H1 (cell line): ENCODE measurements around the gene CHRNA3. TPM values are rescaled to one million over a fixed set of nuclear protein-coding genes. Genes with fewer than 3 reads are reported as not detected.

Experiments used
- CTCF ChIA-PET: fragments of 300-600 bp; sonication (Branson Sonifier 250); formaldehyde crosslinking; loops from one replicate; lab custom pipeline; 2021; ENCODE audit not compliant: partially characterized antibody; lab: Charles Lee
- POLR2A ChIA-PET: fragments of 300-600 bp; sonication (Branson Sonifier 250); formaldehyde crosslinking; loops from one replicate; lab custom pipeline; 2021; ENCODE audit warnings: inconsistent platforms; ENCODE audit not compliant: partially characterized antibody; lab: Charles Lee
- DNase-seq, 2 experiments: peaks; one replicate each; pipeline versions ENCODE4 v3.0.0 to v3.0.0-alpha.2; 2010 to 2022; ENCODE audit warnings: low spot score in 2 of 2, low read depth in 1 of 2, mixed read lengths in 1 of 2
- FAIRE-seq: peaks from 2 replicates; lab custom pipeline; 2011; peaks lifted over from hg19 to GRCh38; lab: Jason Lieb, UNC
- H2AFZ ChIP-seq: 2 replicates; pipeline ENCODE4 v1.8.1; 2012; ENCODE audit warnings: low read length, inconsistent platforms
- H2AK5ac ChIP-seq: 2 replicates; pipeline ENCODE4 v1.6.1; 2013; ENCODE audit warnings: low read depth, low read length
- H2BK120ac ChIP-seq: replicated peaks from 2 replicates; pipeline ENCODE3; 2013; ENCODE audit warnings: low read depth, low read length, inconsistent platforms
- H2BK12ac ChIP-seq: 2 replicates; pipeline ENCODE4 v1.6.1; 2013; ENCODE audit warnings: low read depth, low read length
- H2BK15ac ChIP-seq: 2 replicates; pipeline ENCODE4 v1.6.1; 2013; ENCODE audit warnings: low read length
- H2BK20ac ChIP-seq: 2 replicates; pipeline ENCODE4 v1.6.1; 2013; ENCODE audit warnings: low read length
- H2BK5ac ChIP-seq: 2 replicates; pipeline ENCODE4 v1.6.1; 2013; ENCODE audit warnings: low read depth, low read length
- H3K14ac ChIP-seq: 2 replicates; pipeline ENCODE4 v1.6.1; 2013; ENCODE audit warnings: inconsistent platforms; ENCODE audit not compliant: insufficient read length
- H3K18ac ChIP-seq: 2 replicates; pipeline ENCODE4 v1.6.1; 2013; ENCODE audit warnings: low read length; ENCODE audit errors: extremely low read depth
- H3K23ac ChIP-seq: 2 replicates; pipeline ENCODE4 v1.6.1; 2013; ENCODE audit warnings: inconsistent platforms; ENCODE audit not compliant: insufficient read length
- H3K23me2 ChIP-seq: 2 replicates; pipeline ENCODE4 v1.6.1; 2013; ENCODE audit warnings: low read depth, low read length
- H3K27ac ChIP-seq: 2 replicates; pipeline ENCODE4 v1.6.1; 2011; ENCODE audit warnings: low read depth, low read length, inconsistent platforms
- H3K27me3 ChIP-seq, 4 experiments: replicated peaks in 1 of 4; 1 replicate in 1 of 4; 2 replicates in 3 of 4; pipeline versions ENCODE4 v1.6.1 to v1.8.1; 2011 to 2013; ENCODE audit warnings: low read length in 3 of 4, mild to moderate bottlenecking in 3 of 4, inconsistent platforms in 2 of 4, mixed read lengths in 2 of 4, moderate library complexity in 1 of 4; ENCODE audit not compliant: control insufficient read depth in 3 of 4, insufficient read depth in 3 of 4; ENCODE audit errors: extremely low read depth in 1 of 4
- H3K36me3 ChIP-seq, 4 experiments: 2 replicates each; pipeline versions ENCODE4 v1.6.1 to v1.8.1; 2011 to 2013; ENCODE audit warnings: mild to moderate bottlenecking in 4 of 4, low read length in 3 of 4, moderate library complexity in 2 of 4, control low read depth in 1 of 4, inconsistent platforms in 1 of 4; ENCODE audit not compliant: insufficient read depth in 4 of 4, control insufficient read depth in 2 of 4
- H3K4ac ChIP-seq: replicated peaks from 2 replicates; pipeline ENCODE3; 2013; ENCODE audit warnings: low read length, low read depth, mixed read lengths, inconsistent platforms; ENCODE audit not compliant: insufficient read length
- H3K4me1 ChIP-seq, 4 experiments: replicated peaks in 1 of 4; 1 replicate in 1 of 4; 2 replicates in 3 of 4; pipeline versions ENCODE4 v1.6.1 to v1.8.1; 2011 to 2013; ENCODE audit warnings: low read length in 3 of 4, inconsistent platforms in 2 of 4, mixed read lengths in 1 of 4; ENCODE audit not compliant: insufficient read depth in 4 of 4, control insufficient read depth in 3 of 4
- H3K4me2 ChIP-seq, 2 experiments: 2 replicates each; pipeline versions ENCODE4 v1.6.1 to v1.8.1; 2011 to 2013; ENCODE audit warnings: low read depth in 2 of 2, low read length in 2 of 2, control low read depth in 1 of 2, inconsistent platforms in 1 of 2, mild to moderate bottlenecking in 1 of 2; ENCODE audit not compliant: insufficient read depth in 1 of 2
- H3K4me3 ChIP-seq, 4 experiments: fragments of 200-600, 300-600 bp in 1 of 4; sonication (generic), shearing (Covaris generic), sonication (Bioruptor Twin) in 1 of 4; 2 replicates each; pipeline versions ENCODE4 v1.5.1 to v1.8.1; 2011 to 2016; ENCODE audit warnings: low read length in 4 of 4, low read depth in 3 of 4, control low read depth in 2 of 4, inconsistent platforms in 2 of 4, mild to moderate bottlenecking in 2 of 4, mixed read lengths in 1 of 4, moderate library complexity in 1 of 4; ENCODE audit not compliant: insufficient read depth in 2 of 4; ENCODE audit errors: extremely low read depth in 1 of 4
- H3K56ac ChIP-seq: replicated peaks from 2 replicates; pipeline ENCODE3; 2013; ENCODE audit warnings: low read depth, mild to moderate bottlenecking, mixed read lengths, low read length, inconsistent platforms; ENCODE audit not compliant: insufficient read length
- H3K79me1 ChIP-seq: 2 replicates; pipeline ENCODE4 v1.6.1; 2013; ENCODE audit warnings: low read depth, low read length, control low read depth
- H3K79me2 ChIP-seq, 2 experiments: 2 replicates each; pipeline versions ENCODE4 v1.6.1 to v1.8.1; 2012 to 2013; ENCODE audit warnings: low read length in 2 of 2, mild to moderate bottlenecking in 2 of 2, inconsistent platforms in 1 of 2; ENCODE audit not compliant: insufficient read depth in 2 of 2, control insufficient read depth in 1 of 2
- H3K9ac ChIP-seq, 4 experiments: replicated peaks in 1 of 4; 1 replicate in 1 of 4; 2 replicates in 3 of 4; pipeline versions ENCODE4 v1.6.1 to v1.8.1; 2011 to 2013; ENCODE audit warnings: low read depth in 3 of 4, low read length in 3 of 4, control low read depth in 2 of 4, mild to moderate bottlenecking in 2 of 4, moderate library complexity in 2 of 4, inconsistent platforms in 1 of 4; ENCODE audit errors: extremely low read depth in 1 of 4
- H3K9me3 ChIP-seq, 2 experiments: 2 replicates each; pipeline versions ENCODE4 v1.6.1 to v1.8.1; 2012 to 2013; ENCODE audit warnings: mild to moderate bottlenecking in 2 of 2, moderate library complexity in 2 of 2, control low read depth in 1 of 2, inconsistent platforms in 1 of 2, low read depth in 1 of 2, low read length in 1 of 2, mixed read lengths in 1 of 2; ENCODE audit not compliant: insufficient read depth in 2 of 2
- H4K20me1 ChIP-seq, 2 experiments: replicated peaks in 1 of 2; 2 replicates each; pipeline versions ENCODE3 to v1.8.1; 2011 to 2013; ENCODE audit warnings: inconsistent platforms in 2 of 2, low read length in 2 of 2, mild to moderate bottlenecking in 1 of 2; ENCODE audit not compliant: insufficient read depth in 2 of 2, control insufficient read depth in 1 of 2
- H4K5ac ChIP-seq: 2 replicates; pipeline ENCODE4 v1.6.1; 2013; ENCODE audit warnings: low read length, low read depth, mixed read lengths, inconsistent platforms; ENCODE audit not compliant: insufficient read length
- H4K8ac ChIP-seq: 2 replicates; pipeline ENCODE4 v1.8.0; 2013; ENCODE audit warnings: mild to moderate bottlenecking, moderate library complexity, low read length, inconsistent platforms; ENCODE audit not compliant: insufficient read depth; ENCODE audit errors: extremely low read depth
- H4K91ac ChIP-seq: replicated peaks from 2 replicates; pipeline ENCODE3; 2013; ENCODE audit warnings: low read length, mixed read lengths, inconsistent platforms; ENCODE audit not compliant: insufficient read length
- ASH2L ChIP-seq: fragments of 200-600, 300-600 bp; sonication (generic); IDR thresholded peaks from one replicate; pipeline ENCODE4 v1.7.1; 2017; ENCODE audit warnings: low read length
- FOSL1 ChIP-seq: IDR thresholded peaks from 2 replicates; pipeline ENCODE4 v1.6.1; 2011; ENCODE audit warnings: mild to moderate bottlenecking, low read depth, low read length, moderate library complexity; ENCODE audit not compliant: insufficient read depth
- POLR2A ChIP-seq, 2 experiments: IDR thresholded peaks; 1 replicate in 1 of 2; 2 replicates in 1 of 2; pipeline ENCODE4 v1.6.1; 2011; ENCODE audit warnings: low read depth in 2 of 2, low read length in 2 of 2, mild to moderate bottlenecking in 2 of 2; ENCODE audit errors: control extremely low read depth in 1 of 2
- RXRA ChIP-seq: IDR thresholded peaks from 2 replicates; pipeline ENCODE4 v1.6.1; 2011; ENCODE audit warnings: low read depth, mild to moderate bottlenecking, low read length, moderate library complexity; ENCODE audit not compliant: insufficient read depth
- WGBS, 2 experiments: shearing (Covaris generic) in 1 of 2; methylation state at CpG; one replicate each; pipeline versions ENCODE4 v1.1.6 to v1.1.7; 2013 to 2015; ENCODE audit warnings: low lambda C conversion rate in 2 of 2, mixed read lengths in 2 of 2, inconsistent platforms in 1 of 2, low coverage in 1 of 2, missing lambda C conversion rate in 1 of 2; ENCODE audit not compliant: insufficient replicate concordance in 2 of 2, insufficient coverage in 1 of 2, insufficient read length in 1 of 2; ENCODE audit errors: extremely low coverage in 1 of 2, missing lambda C conversion rate in 1 of 2; 5-methylcytosine and 5-hydroxymethylcytosine counted together
- polyA plus RNA-seq, 7 experiments: library from polyadenylated mRNA; depleted of rRNA in 3 of 7; stranded (reverse) in 5 of 7; unstranded in 2 of 7; fragments of >200 nt in 5 of 7; fragments of 200-250 nt in 2 of 7; gene quantifications; 1 replicate in 5 of 7; 2 replicates in 1 of 7; 4 replicates in 1 of 7; pipeline versions ENCODE4 v1.2.1 to v1.2.3, GENCODE V29; 2011 to 2013; ENCODE audit warnings: missing spikeins in 2 of 7, mixed read lengths in 2 of 7
- total RNA-seq: library from RNA; stranded (reverse); fragmentation: NEBNext Ultra II Directional; extraction: Animal tissue kit (Norgen Biotek cat#: 25700); gene quantifications from 2 replicates; pipeline ENCODE4 v1.2.1, GENCODE V29; 2021

CHRNA3 gene
- total and polyA plus RNA-seq, 2 of the 8 experiments (the other 6 are each of a cell fraction or from before 2014, with no cell fraction given) = 2.1 to 4.7 TPM

- no peak overlapping the region for H4K8ac ChIP-seq
- POLR2A ChIA-PET = no interaction called here
Observed at GRCh38 chr15:78629716-78630065, 8.9 kb upstream of the CHRNA3 start.

More at GRCh38 chr15:78629716-78630065, 8.9 kb upstream of the CHRNA3 start:
- no peak overlapping the region for H2BK120ac ChIP-seq
- H2BK20ac ChIP-seq = no peak overlapping the region
- no peaks in the 10 kb centered on the region; a peak in 1 of 7 replicates for H3K4me1 ChIP-seq
- no peak overlapping the region for H4K5ac ChIP-seq
- H3K56ac ChIP-seq = no peak overlapping the region
- no peak overlapping the region for H3K27ac ChIP-seq
- no peaks in the 10 kb centered on the region for H3K79me2 ChIP-seq
- H3K23me2 ChIP-seq = no peaks in the 10 kb centered on the region; the same call in 1 of the 2 replicates
- no peaks in the 10 kb centered on the region for H4K20me1 ChIP-seq
- H2BK15ac ChIP-seq = no peak overlapping the region
- no peaks in the 10 kb centered on the region for H3K9me3 ChIP-seq
- peaks cover 2% of the 10 kb centered on the region; the same call in 1 of the 2 replicates for H3K79me1 ChIP-seq
- no peak overlapping the region for H3K18ac ChIP-seq
- H3K23ac ChIP-seq = no peak overlapping the region
- no peak overlapping the region for H2AFZ ChIP-seq
- no peak overlapping the region for H3K9ac ChIP-seq
- no peak for FAIRE-seq
- H2AK5ac ChIP-seq = no peak overlapping the region
- no peak for DNase-seq
- no peak overlapping the region for H2BK5ac ChIP-seq
- CTCF ChIA-PET = interaction anchor here (1.5 to 10.9 kb wide), 4 partner anchors 10 to 110 kb away, joined by 3 to 256 read pairs (median 9); no protein-coding TSS in a partner anchor
- no peak overlapping the region for H4K91ac ChIP-seq
- H2BK12ac ChIP-seq = no peak overlapping the region
- H3K27me3 ChIP-seq = no peaks in the 10 kb centered on the region
- H3K4me2 ChIP-seq = no peak overlapping the region
- peaks cover 0 to 7% (median 0%) of the 10 kb centered on the region in 4 experiments; a peak in 2 of 8 replicates for H3K36me3 ChIP-seq
- WGBS, 2 experiments = 84% methylated on average over 12 of the region's 12 CpGs; no CpG with 5 or more reads in 1 of the 2 experiments
- TF ChIP-seq POLR2A (IDR thresholded peaks at IDR 0.05; ENCODE audit: control extremely low read depth in 1 of 2, low read depth in 2 of 2, low read length in 2 of 2) (no peak), ASH2L (no peak), FOSL1 (no peak), RXRA (no peak)
- H3K4ac ChIP-seq = no peak overlapping the region
- H3K4me3 ChIP-seq = no peak overlapping the region
- H3K14ac ChIP-seq = no peak overlapping the region
